HCT116 (cell line): ENCODE data around the gene TSC2. TPM values are rescaled to one million over a fixed set of nuclear protein-coding genes. Genes with fewer than 3 reads are reported as not detected.

Experiments used
- ATAC-seq: fragments of 200-7000 bp; cut with Tn5 transposase; 2 replicates; pipeline ENCODE4 v1.9.1; 2020; ENCODE audit warnings: mild to moderate bottlenecking, moderate library complexity
- BruUV-seq: library from RNA; stranded (reverse); fragments of 400-500 nt; replicated peaks from 2 replicates; lab custom pipeline; 2021; lab: Mats Ljungman, UMichigan
- CTCF ChIA-PET: fragments of 300-600 bp; sonication (Branson Sonifier 250); formaldehyde crosslinking; loops from one replicate; lab custom pipeline; 2021; ENCODE audit warnings: antibody characterized with exemption; lab: Charles Lee
- POLR2A ChIA-PET: fragments of 300-600, 350-600 bp; sonication (Branson Sonifier 250); formaldehyde crosslinking; loops from one replicate; lab custom pipeline; 2021; ENCODE audit warnings: antibody characterized with exemption; lab: Charles Lee
- RAD21 ChIA-PET, 2 experiments: fragments of 300-600 bp; sonication (Branson Sonifier 250); formaldehyde crosslinking; loops; one replicate each; lab custom pipeline; 2023; ENCODE audit warnings: low total read pairs in 2 of 2; ENCODE audit not compliant: uncharacterized antibody in 2 of 2, unreplicated experiment in 2 of 2, low non-redundant PET in 1 of 2; lab: Charles Lee
- DNase-seq: peaks from one replicate; pipeline ENCODE4 v3.0.0-alpha.2; 2010; ENCODE audit warnings: low read depth, low spot score
- H2AFZ ChIP-seq: fragments of 200-600 bp; shearing (Covaris generic), sonication (generic); 2 replicates; pipeline ENCODE4 v1.6.1; 2017; ENCODE audit warnings: low read depth, mixed run types, mixed read lengths, antibody characterized with exemption, low read length; ENCODE audit not compliant: poor library complexity, severe bottlenecking
- H3K27ac ChIP-seq: 2 replicates; pipeline ENCODE4 v1.5.1; 2012; ENCODE audit warnings: low read depth, low read length
- H3K27me3 ChIP-seq: fragments of 200-600 bp; sonication (generic); 2 replicates; pipeline ENCODE4 v1.6.1; 2016; ENCODE audit warnings: mixed run types, low read length, mixed read lengths; ENCODE audit not compliant: insufficient read depth
- H3K36me3 ChIP-seq, 2 experiments: fragments of 200-500 bp in 1 of 2; fragments of 200-600 bp in 1 of 2; sonication (Bioruptor generic) in 1 of 2; sonication (generic) in 1 of 2; 2 replicates each; pipeline versions ENCODE4 v1.5.1 to v1.6.1; 2014 to 2016; ENCODE audit warnings: low read length in 2 of 2, inconsistent platforms in 1 of 2, mixed read lengths in 1 of 2, mixed run types in 1 of 2; ENCODE audit not compliant: insufficient read depth in 2 of 2, control insufficient read depth in 1 of 2
- H3K4me1 ChIP-seq, 2 experiments: fragments of 200-600 bp in 1 of 2; sonication (generic) in 1 of 2; 2 replicates each; pipeline versions ENCODE4 v1.5.1 to v1.6.1; 2012 to 2017; ENCODE audit warnings: low read length in 2 of 2, inconsistent platforms in 1 of 2, mild to moderate bottlenecking in 1 of 2, mixed read lengths in 1 of 2, mixed run types in 1 of 2, moderate library complexity in 1 of 2; ENCODE audit not compliant: insufficient read depth in 2 of 2, control insufficient read depth in 1 of 2
- H3K4me2 ChIP-seq: fragments of 200-600 bp; sonication (generic); 2 replicates; pipeline ENCODE4 v1.6.1; 2017; ENCODE audit warnings: mixed run types, low read length, mixed read lengths
- H3K4me3 ChIP-seq, 2 experiments: fragments of 200-600 bp in 1 of 2; sonication (generic) in 1 of 2; replicated peaks in 1 of 2; 2 replicates each; pipeline ENCODE4 v1.5.1; 2011 to 2016; ENCODE audit warnings: low read length in 2 of 2, control low read depth in 1 of 2, low read depth in 1 of 2, mild to moderate bottlenecking in 1 of 2, mixed read lengths in 1 of 2, mixed run types in 1 of 2
- H3K79me2 ChIP-seq: fragments of 200-600 bp; sonication (generic); 2 replicates; pipeline ENCODE4 v1.6.1; 2017; ENCODE audit warnings: mild to moderate bottlenecking, mixed run types, low read length, moderate library complexity, mixed read lengths; ENCODE audit not compliant: insufficient read depth
- H3K9ac ChIP-seq: fragments of 200-600 bp; sonication (generic); 2 replicates; pipeline ENCODE4 v1.6.1; 2016; ENCODE audit warnings: low read length, mixed read lengths
- H3K9me2 ChIP-seq: fragments of 200-600 bp; sonication (generic), shearing (Covaris generic); 2 replicates; pipeline ENCODE4 v1.6.1; 2017; ENCODE audit warnings: mixed run types, mild to moderate bottlenecking, moderate library complexity; ENCODE audit not compliant: insufficient read depth
- H3K9me3 ChIP-seq, 2 experiments: fragments of 200-500 bp in 1 of 2; fragments of 200-600 bp in 1 of 2; sonication (Bioruptor generic) in 1 of 2; sonication (generic) in 1 of 2; 2 replicates each; pipeline ENCODE4 v1.6.1; 2014 to 2017; ENCODE audit warnings: low read length in 2 of 2, mixed read lengths in 2 of 2, inconsistent platforms in 1 of 2, low read depth in 1 of 2, mild to moderate bottlenecking in 1 of 2, mixed run types in 1 of 2, moderate library complexity in 1 of 2; ENCODE audit not compliant: control insufficient read depth in 1 of 2, insufficient read depth in 1 of 2
- H4K20me1 ChIP-seq: fragments of 200-600 bp; sonication (generic), shearing (Covaris generic); 2 replicates; pipeline ENCODE4 v1.6.1; 2017; ENCODE audit warnings: mixed run types, mild to moderate bottlenecking, moderate library complexity; ENCODE audit not compliant: insufficient read depth
- ATF3 ChIP-seq: IDR thresholded peaks from 2 replicates; pipeline ENCODE4 v1.6.1; 2012
- CBX3 ChIP-seq: IDR thresholded peaks from 2 replicates; pipeline ENCODE4 v1.6.1; 2012; ENCODE audit warnings: low read depth
- CEBPB ChIP-seq: IDR thresholded peaks from 2 replicates; pipeline ENCODE4 v1.6.1; 2012; ENCODE audit warnings: low read depth
- CTCF ChIP-seq, 3 experiments: fragments of 200-600 bp in 1 of 3; sonication (generic) in 1 of 3; IDR thresholded peaks in 2 of 3; conservative IDR thresholded peaks in 1 of 3; 2 replicates each; pipeline ENCODE4 v1.5.1; 2012 to 2017; ENCODE audit warnings: low read depth in 2 of 3, low read length in 2 of 3, antibody characterized with exemption in 1 of 3, borderline replicate concordance in 1 of 3, control low read depth in 1 of 3, mild to moderate bottlenecking in 1 of 3, mixed read lengths in 1 of 3, mixed run types in 1 of 3, moderate library complexity in 1 of 3; ENCODE audit not compliant: insufficient read depth in 1 of 3
- ELF1 ChIP-seq: IDR thresholded peaks from 2 replicates; pipeline ENCODE4 v1.6.1; 2012; ENCODE audit warnings: low read depth, borderline replicate concordance
- EZH2 ChIP-seq: fragments of 200-600 bp; sonication (generic); IDR thresholded peaks from 2 replicates; pipeline ENCODE4 v1.6.1; 2017; ENCODE audit warnings: antibody characterized with exemption, mixed run types
- FOSL1 ChIP-seq: IDR thresholded peaks from 2 replicates; pipeline ENCODE4 v1.6.1; 2012; ENCODE audit warnings: low read depth
- JUND ChIP-seq: IDR thresholded peaks from 2 replicates; pipeline ENCODE4 v1.6.1; 2012
- POLR2A ChIP-seq: IDR thresholded peaks from 2 replicates; pipeline ENCODE4 v1.7.0; 2011; ENCODE audit warnings: borderline replicate concordance; ENCODE audit not compliant: insufficient read depth, insufficient read length; ENCODE audit errors: extremely low read depth
- POLR2AphosphoS5 ChIP-seq: IDR thresholded peaks from 2 replicates; pipeline ENCODE4 v1.6.1; 2011; ENCODE audit warnings: mild to moderate bottlenecking, low read depth, low read length, moderate library complexity
- RAD21 ChIP-seq: IDR thresholded peaks from 2 replicates; pipeline ENCODE4 v1.6.1; 2012; ENCODE audit warnings: low read depth, mild to moderate bottlenecking
- SP1 ChIP-seq: IDR thresholded peaks from 2 replicates; pipeline ENCODE4 v1.6.1; 2012; ENCODE audit warnings: low read depth
- SRF ChIP-seq: IDR thresholded peaks from 2 replicates; pipeline ENCODE4 v1.6.1; 2012; ENCODE audit warnings: low read depth
- TCF7L2 ChIP-seq: IDR thresholded peaks from 2 replicates; pipeline ENCODE4 v1.7.0; 2011; ENCODE audit warnings: borderline replicate concordance, inconsistent platforms; ENCODE audit not compliant: insufficient read depth, insufficient read length; ENCODE audit errors: extremely low read depth
- YY1 ChIP-seq: IDR thresholded peaks from 2 replicates; pipeline ENCODE4 v1.6.1; 2011; ENCODE audit warnings: low read length, low read depth, moderate library complexity, mild to moderate bottlenecking; ENCODE audit not compliant: insufficient replicate concordance; ENCODE audit errors: extremely low read depth
- ZBTB33 ChIP-seq: IDR thresholded peaks from 2 replicates; pipeline ENCODE4 v1.6.1; 2011; ENCODE audit warnings: mild to moderate bottlenecking, low read length, moderate library complexity; ENCODE audit not compliant: insufficient replicate concordance; ENCODE audit errors: extremely low read depth
- ZFX ChIP-seq: fragments of 450-650 bp; IDR thresholded peaks from 2 replicates; pipeline ENCODE4 v1.6.1; 2017
- intact Hi-C: fragments of 100-400 bp; cut with micrococcal nuclease; formaldehyde crosslinking; loops from 2 replicates; pipeline ENCODE4 v1.10.0; 2022
- total RNA-seq: library from RNA; stranded (reverse); gene quantifications from one replicate; pipeline ENCODE4 v1.2.1, GENCODE V29; 2021; ENCODE audit not compliant: unreplicated experiment

Gene TSC2
- total RNA-seq, 1 experiment from 2014 or later = 74.1 TPM

GRCh38 chr16:2061526-2061925 lies 13.7 kb downstream of the TSC2 start:
- Histone ChIP-seq H3K9me3 (no peaks in the 10 kb centered on the region), H3K9ac (no peak overlapping the region), H3K27me3 (no peaks in the 10 kb centered on the region), H3K4me3 (no peak overlapping the region), H3K79me2 (no peaks in the 10 kb centered on the region), H3K9me2 (no peaks in the 10 kb centered on the region), H2AFZ (no peak overlapping the region), H3K36me3 (peaks cover 0 to 7% of the 10 kb centered on the region in 2 experiments; a peak in 2 of 4 replicates), H3K4me1 (no peaks in the 10 kb centered on the region), H4K20me1 (no peaks in the 10 kb centered on the region), H3K27ac (no peak overlapping the region), H3K4me2 (no peak overlapping the region)
- no peak for ATAC-seq
- ChIA-PET RAD21 (no interaction called here), POLR2A (no interaction called here), CTCF (no interaction called here)
- no TSS peak for BruUV-seq
- intact Hi-C loops = no loop called here
- no peak for DNase-seq
- no peak for TF ChIP-seq FOSL1
- TF ChIP-seq SP1 = no peak
- no peak for TF ChIP-seq CBX3
- TF ChIP-seq EZH2 = no peak
- TF ChIP-seq SRF = no peak
- no peak for TF ChIP-seq TCF7L2
- no peak for TF ChIP-seq RAD21
- TF ChIP-seq ATF3 = no peak

- peaks cover 3 to 7% of the 10 kb centered on the region in 2 experiments; a peak in 2 of 4 replicates for H3K36me3 ChIP-seq
- no peak for TF ChIP-seq ELF1
- TF ChIP-seq TCF7L2 = no peak
- no peak for TF ChIP-seq YY1
- no peak for TF ChIP-seq CEBPB
- no peak for TF ChIP-seq POLR2A
- TF ChIP-seq ZBTB33 = no peak
- TF ChIP-seq SRF = no peak
- no peak for TF ChIP-seq SP1
- no peak for TF ChIP-seq RAD21
- TF ChIP-seq JUND = no peak
- no peak for TF ChIP-seq ZFX
- TF ChIP-seq ATF3 = no peak
- no peak for TF ChIP-seq CTCF (IDR thresholded peaks at IDR 0.05 in 2 of 3, conservative IDR thresholded peaks at IDR 0.05 in 1 of 3; ENCODE audit: borderline replicate concordance in 1 of 3, insufficient read depth in 1 of 3, low read depth in 2 of 3, low read length in 2 of 3)
- TF ChIP-seq POLR2AphosphoS5 = no peak
Measured at GRCh38 chr16:2062801-2063200, 15.0 kb downstream of the TSC2 start.

More at GRCh38 chr16:2062801-2063200, 15.0 kb downstream of the TSC2 start:
- no peak overlapping the region for H3K27ac ChIP-seq
- intact Hi-C loops = no loop called here
- no peaks in the 10 kb centered on the region for H4K20me1 ChIP-seq
- no peaks in the 10 kb centered on the region for H3K79me2 ChIP-seq
- no peak overlapping the region for H3K9ac ChIP-seq
- no peak for ATAC-seq
- no peaks in the 10 kb centered on the region for H3K27me3 ChIP-seq
- no peak overlapping the region for H2AFZ ChIP-seq
- H3K9me2 ChIP-seq = no peaks in the 10 kb centered on the region
- H3K4me2 ChIP-seq = no peak overlapping the region
- H3K9me3 ChIP-seq = no peaks in the 10 kb centered on the region
- H3K4me1 ChIP-seq = no peaks in the 10 kb centered on the region
- DNase-seq = no peak
- H3K4me3 ChIP-seq = no peak overlapping the region
- ChIA-PET CTCF (no interaction called here), RAD21 (no interaction called here), POLR2A (no interaction called here)
- BruUV-seq = no TSS peak
